ENCODE data around the gene HLA-B. TPM values are rescaled to one million over a fixed set of nuclear protein-coding genes. Genes with fewer than 3 reads are reported as not detected.
A peak's percentile ranks its signal among the peaks of the same experiment; 100 is the strongest.

The HLA-B gene
- total RNA-seq, 1 experiment from 2014 or later, result 124 TPM

DNA sequence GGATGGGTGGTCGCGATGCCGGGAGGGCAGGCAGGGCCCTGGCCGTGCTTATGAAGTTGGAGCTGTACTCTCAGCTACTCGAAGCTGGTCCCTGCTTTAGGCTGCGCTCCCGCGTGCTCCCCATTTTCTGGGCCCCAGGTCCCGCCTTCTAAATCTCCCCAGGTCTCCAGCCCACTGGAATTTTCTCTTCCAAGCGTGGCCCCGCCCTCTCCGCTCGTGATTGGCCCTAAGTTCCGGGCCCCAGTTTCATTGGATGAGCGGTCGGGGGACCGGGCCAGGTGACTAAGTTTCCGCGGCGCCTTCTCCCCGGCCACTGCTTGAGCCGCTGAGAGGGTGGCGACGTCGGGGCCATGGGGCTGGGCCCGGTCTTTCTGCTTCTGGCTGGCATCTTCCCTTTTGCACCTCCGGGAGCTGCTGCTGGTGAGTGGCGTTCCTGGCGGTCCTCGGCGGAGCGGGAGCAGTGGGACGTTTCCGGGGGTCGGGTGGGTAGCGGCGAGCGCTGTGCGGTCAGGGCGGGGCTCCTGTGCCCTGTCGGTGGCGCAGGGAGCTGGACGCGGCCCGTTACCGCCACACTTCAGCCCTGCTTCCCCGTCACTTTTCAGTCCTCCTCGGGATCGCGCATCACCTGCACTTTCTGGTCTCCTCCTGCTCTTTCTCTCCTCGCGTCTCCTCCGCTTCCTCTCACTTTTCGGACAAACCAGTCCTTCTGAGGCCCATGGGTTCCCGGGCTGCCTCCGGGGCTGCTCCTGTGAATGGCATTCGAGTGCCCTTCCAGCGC lies 46.5 kb upstream of the HLA-B start, which contains the start of gene MICA (continued):
- TF ChIP-seq, protein P1, sequence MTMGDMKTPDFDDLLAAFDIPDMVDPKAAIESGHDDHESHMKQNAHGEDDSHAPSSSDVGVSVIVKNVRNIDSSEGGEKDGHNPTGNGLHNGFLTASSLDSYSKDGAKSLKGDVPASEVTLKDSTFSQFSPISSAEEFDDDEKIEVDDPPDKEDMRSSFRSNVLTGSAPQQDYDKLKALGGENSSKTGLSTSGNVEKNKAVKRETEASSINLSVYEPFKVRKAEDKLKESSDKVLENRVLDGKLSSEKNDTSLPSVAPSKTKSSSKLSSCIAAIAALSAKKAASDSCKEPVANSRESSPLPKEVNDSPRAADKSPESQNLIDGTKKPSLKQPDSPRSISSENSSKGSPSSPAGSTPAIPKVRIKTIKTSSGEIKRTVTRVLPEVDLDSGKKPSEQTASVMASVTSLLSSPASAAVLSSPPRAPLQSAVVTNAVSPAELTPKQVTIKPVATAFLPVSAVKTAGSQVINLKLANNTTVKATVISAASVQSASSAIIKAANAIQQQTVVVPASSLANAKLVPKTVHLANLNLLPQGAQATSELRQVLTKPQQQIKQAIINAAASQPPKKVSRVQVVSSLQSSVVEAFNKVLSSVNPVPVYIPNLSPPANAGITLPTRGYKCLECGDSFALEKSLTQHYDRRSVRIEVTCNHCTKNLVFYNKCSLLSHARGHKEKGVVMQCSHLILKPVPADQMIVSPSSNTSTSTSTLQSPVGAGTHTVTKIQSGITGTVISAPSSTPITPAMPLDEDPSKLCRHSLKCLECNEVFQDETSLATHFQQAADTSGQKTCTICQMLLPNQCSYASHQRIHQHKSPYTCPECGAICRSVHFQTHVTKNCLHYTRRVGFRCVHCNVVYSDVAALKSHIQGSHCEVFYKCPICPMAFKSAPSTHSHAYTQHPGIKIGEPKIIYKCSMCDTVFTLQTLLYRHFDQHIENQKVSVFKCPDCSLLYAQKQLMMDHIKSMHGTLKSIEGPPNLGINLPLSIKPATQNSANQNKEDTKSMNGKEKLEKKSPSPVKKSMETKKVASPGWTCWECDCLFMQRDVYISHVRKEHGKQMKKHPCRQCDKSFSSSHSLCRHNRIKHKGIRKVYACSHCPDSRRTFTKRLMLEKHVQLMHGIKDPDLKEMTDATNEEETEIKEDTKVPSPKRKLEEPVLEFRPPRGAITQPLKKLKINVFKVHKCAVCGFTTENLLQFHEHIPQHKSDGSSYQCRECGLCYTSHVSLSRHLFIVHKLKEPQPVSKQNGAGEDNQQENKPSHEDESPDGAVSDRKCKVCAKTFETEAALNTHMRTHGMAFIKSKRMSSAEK (CRISPR knock-in tag; IDR thresholded peaks at IDR 0.05; ENCODE audit: borderline replicate concordance), result no peak
- peak; percentile 31; the same call in 1 of the 2 replicates for TF ChIP-seq CREM (CRISPR knock-in tag; IDR thresholded peaks at IDR 0.05)
- peak; percentile 46; the same call in 1 of the 2 replicates for TF ChIP-seq MYBL2 (CRISPR knock-in tag; IDR thresholded peaks at IDR 0.05)
- TF ChIP-seq, protein P2, sequence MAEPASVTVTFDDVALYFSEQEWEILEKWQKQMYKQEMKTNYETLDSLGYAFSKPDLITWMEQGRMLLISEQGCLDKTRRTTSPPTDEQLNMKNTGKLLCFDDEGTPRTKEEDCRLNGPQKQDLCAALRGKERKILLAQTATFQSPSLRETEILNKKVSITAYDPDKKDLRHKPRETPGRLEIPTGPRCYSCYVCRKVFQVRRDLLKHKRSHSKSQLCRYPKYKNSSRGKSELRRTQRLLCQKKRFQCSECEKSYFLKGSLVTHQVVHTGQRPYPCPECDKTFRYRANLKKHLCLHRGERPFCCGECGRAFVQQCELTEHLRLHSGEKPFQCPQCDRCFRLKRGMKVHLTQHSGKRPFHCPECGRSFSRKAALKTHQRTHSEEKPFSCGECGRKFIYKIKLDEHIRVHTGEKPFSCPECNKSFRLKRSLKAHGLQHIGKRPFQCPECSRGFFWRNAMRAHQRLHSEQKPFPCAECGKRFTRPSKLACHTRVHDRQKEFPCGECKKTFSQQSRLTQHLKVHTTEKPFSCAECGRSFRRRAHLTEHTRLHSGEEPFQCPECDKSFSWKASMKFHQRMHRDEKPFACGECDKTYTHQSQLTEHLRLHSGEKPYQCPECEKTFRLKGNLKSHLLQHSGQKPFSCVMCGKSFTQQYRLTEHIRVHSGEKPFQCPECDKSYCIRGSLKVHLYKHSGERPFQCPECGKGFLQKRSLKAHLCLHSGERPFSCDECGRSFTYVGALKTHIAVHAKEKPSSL (CRISPR knock-in tag; conservative IDR thresholded peaks at IDR 0.05), result no peak
- TF ChIP-seq, protein P3, sequence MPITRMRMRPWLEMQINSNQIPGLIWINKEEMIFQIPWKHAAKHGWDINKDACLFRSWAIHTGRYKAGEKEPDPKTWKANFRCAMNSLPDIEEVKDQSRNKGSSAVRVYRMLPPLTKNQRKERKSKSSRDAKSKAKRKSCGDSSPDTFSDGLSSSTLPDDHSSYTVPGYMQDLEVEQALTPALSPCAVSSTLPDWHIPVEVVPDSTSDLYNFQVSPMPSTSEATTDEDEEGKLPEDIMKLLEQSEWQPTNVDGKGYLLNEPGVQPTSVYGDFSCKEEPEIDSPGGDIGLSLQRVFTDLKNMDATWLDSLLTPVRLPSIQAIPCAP (CRISPR knock-in tag; IDR thresholded peaks at IDR 0.05), result no peak
- no peak for TF ChIP-seq ZNF138 (CRISPR knock-in tag; conservative IDR thresholded peaks at IDR 0.05)
- TF ChIP-seq, protein P4, sequence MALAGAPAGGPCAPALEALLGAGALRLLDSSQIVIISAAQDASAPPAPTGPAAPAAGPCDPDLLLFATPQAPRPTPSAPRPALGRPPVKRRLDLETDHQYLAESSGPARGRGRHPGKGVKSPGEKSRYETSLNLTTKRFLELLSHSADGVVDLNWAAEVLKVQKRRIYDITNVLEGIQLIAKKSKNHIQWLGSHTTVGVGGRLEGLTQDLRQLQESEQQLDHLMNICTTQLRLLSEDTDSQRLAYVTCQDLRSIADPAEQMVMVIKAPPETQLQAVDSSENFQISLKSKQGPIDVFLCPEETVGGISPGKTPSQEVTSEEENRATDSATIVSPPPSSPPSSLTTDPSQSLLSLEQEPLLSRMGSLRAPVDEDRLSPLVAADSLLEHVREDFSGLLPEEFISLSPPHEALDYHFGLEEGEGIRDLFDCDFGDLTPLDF (CRISPR knock-in tag; IDR thresholded peaks at IDR 0.05), result no peak
- TF ChIP-seq, protein P5, sequence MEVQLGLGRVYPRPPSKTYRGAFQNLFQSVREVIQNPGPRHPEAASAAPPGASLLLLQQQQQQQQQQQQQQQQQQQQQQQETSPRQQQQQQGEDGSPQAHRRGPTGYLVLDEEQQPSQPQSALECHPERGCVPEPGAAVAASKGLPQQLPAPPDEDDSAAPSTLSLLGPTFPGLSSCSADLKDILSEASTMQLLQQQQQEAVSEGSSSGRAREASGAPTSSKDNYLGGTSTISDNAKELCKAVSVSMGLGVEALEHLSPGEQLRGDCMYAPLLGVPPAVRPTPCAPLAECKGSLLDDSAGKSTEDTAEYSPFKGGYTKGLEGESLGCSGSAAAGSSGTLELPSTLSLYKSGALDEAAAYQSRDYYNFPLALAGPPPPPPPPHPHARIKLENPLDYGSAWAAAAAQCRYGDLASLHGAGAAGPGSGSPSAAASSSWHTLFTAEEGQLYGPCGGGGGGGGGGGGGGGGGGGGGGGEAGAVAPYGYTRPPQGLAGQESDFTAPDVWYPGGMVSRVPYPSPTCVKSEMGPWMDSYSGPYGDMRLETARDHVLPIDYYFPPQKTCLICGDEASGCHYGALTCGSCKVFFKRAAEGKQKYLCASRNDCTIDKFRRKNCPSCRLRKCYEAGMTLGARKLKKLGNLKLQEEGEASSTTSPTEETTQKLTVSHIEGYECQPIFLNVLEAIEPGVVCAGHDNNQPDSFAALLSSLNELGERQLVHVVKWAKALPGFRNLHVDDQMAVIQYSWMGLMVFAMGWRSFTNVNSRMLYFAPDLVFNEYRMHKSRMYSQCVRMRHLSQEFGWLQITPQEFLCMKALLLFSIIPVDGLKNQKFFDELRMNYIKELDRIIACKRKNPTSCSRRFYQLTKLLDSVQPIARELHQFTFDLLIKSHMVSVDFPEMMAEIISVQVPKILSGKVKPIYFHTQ (CRISPR knock-in tag; IDR thresholded peaks at IDR 0.05), result no peak
- TF ChIP-seq ELF4 (CRISPR knock-in tag; IDR thresholded peaks at IDR 0.05; ENCODE audit: low read depth), result peak; percentile 34; the same call in 1 of the 2 replicates
- TF ChIP-seq, protein P6, sequence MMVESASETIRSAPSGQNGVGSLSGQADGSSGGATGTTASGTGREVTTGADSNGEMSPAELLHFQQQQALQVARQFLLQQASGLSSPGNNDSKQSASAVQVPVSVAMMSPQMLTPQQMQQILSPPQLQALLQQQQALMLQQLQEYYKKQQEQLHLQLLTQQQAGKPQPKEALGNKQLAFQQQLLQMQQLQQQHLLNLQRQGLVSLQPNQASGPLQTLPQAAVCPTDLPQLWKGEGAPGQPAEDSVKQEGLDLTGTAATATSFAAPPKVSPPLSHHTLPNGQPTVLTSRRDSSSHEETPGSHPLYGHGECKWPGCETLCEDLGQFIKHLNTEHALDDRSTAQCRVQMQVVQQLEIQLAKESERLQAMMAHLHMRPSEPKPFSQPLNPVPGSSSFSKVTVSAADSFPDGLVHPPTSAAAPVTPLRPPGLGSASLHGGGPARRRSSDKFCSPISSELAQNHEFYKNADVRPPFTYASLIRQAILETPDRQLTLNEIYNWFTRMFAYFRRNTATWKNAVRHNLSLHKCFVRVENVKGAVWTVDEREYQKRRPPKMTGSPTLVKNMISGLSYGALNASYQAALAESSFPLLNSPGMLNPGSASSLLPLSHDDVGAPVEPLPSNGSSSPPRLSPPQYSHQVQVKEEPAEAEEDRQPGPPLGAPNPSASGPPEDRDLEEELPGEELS (CRISPR knock-in tag; IDR thresholded peaks at IDR 0.05), result 0 out of 2 replicates have a peak, but pooled peaks have one; percentile 66
- no peak; the same call in 1 of the 2 replicates for TF ChIP-seq SMAD3 (CRISPR knock-in tag; IDR thresholded peaks at IDR 0.05; ENCODE audit: borderline replicate concordance)
- TF ChIP-seq ZNF423 (CRISPR knock-in tag; IDR thresholded peaks at IDR 0.05), result no peak
- TF ChIP-seq GABPB1 (CRISPR knock-in tag; IDR thresholded peaks at IDR 0.05), result peak; percentile 58
- TF ChIP-seq, protein P7, sequence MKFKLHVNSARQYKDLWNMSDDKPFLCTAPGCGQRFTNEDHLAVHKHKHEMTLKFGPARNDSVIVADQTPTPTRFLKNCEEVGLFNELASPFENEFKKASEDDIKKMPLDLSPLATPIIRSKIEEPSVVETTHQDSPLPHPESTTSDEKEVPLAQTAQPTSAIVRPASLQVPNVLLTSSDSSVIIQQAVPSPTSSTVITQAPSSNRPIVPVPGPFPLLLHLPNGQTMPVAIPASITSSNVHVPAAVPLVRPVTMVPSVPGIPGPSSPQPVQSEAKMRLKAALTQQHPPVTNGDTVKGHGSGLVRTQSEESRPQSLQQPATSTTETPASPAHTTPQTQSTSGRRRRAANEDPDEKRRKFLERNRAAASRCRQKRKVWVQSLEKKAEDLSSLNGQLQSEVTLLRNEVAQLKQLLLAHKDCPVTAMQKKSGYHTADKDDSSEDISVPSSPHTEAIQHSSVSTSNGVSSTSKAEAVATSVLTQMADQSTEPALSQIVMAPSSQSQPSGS (CRISPR knock-in tag; IDR thresholded peaks at IDR 0.05; ENCODE audit: borderline replicate concordance, low read depth), result no peak
- TF ChIP-seq FOXP1 (CRISPR knock-in tag; IDR thresholded peaks at IDR 0.05; ENCODE audit: borderline replicate concordance), result peak; percentile 82
- TF ChIP-seq, protein P8, sequence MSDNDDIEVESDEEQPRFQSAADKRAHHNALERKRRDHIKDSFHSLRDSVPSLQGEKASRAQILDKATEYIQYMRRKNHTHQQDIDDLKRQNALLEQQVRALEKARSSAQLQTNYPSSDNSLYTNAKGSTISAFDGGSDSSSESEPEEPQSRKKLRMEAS (CRISPR knock-in tag; IDR thresholded peaks at IDR 0.05), result peak; percentile 86
- TF ChIP-seq, protein P9, sequence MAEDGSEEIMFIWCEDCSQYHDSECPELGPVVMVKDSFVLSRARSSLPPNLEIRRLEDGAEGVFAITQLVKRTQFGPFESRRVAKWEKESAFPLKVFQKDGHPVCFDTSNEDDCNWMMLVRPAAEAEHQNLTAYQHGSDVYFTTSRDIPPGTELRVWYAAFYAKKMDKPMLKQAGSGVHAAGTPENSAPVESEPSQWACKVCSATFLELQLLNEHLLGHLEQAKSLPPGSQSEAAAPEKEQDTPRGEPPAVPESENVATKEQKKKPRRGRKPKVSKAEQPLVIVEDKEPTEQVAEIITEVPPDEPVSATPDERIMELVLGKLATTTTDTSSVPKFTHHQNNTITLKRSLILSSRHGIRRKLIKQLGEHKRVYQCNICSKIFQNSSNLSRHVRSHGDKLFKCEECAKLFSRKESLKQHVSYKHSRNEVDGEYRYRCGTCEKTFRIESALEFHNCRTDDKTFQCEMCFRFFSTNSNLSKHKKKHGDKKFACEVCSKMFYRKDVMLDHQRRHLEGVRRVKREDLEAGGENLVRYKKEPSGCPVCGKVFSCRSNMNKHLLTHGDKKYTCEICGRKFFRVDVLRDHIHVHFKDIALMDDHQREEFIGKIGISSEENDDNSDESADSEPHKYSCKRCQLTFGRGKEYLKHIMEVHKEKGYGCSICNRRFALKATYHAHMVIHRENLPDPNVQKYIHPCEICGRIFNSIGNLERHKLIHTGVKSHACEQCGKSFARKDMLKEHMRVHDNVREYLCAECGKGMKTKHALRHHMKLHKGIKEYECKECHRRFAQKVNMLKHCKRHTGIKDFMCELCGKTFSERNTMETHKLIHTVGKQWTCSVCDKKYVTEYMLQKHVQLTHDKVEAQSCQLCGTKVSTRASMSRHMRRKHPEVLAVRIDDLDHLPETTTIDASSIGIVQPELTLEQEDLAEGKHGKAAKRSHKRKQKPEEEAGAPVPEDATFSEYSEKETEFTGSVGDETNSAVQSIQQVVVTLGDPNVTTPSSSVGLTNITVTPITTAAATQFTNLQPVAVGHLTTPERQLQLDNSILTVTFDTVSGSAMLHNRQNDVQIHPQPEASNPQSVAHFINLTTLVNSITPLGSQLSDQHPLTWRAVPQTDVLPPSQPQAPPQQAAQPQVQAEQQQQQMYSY (CRISPR knock-in tag; IDR thresholded peaks at IDR 0.05), result no peak
- TF ChIP-seq TP53 (CRISPR knock-in tag; IDR thresholded peaks at IDR 0.05), result no peak
